Left ventricle myocardium inferior (tissue), 1 donor: ENCODE data around the gene SEZ6L. TPM values are rescaled to one million over a fixed set of nuclear protein-coding genes. Genes with fewer than 3 reads are reported as not detected.

Experiments
- DNase-seq: peaks from one replicate; pipeline ENCODE4 v3.0.0-alpha.2; 2020
- H3K27ac ChIP-seq: fragments of 200-600 bp; replicated peaks from 2 replicates; pipeline ENCODE4 v1.8.0; 2021
- H3K27me3 ChIP-seq: fragments of 200-600 bp; 2 replicates; pipeline ENCODE4 v1.8.0; 2021; ENCODE audit warnings: low read depth
- H3K36me3 ChIP-seq: fragments of 200-600 bp; 2 replicates; pipeline ENCODE4 v1.8.0; 2021
- H3K4me1 ChIP-seq: fragments of 200-600 bp; 2 replicates; pipeline ENCODE4 v1.8.0; 2021
- H3K4me3 ChIP-seq: fragments of 200-600 bp; 2 replicates; pipeline ENCODE4 v1.8.0; 2021; ENCODE audit warnings: mild to moderate bottlenecking, moderate library complexity
- H3K9me3 ChIP-seq: fragments of 200-600 bp; replicated peaks from 2 replicates; pipeline ENCODE4 v1.8.0; 2021
- CTCF ChIP-seq: fragments of 200-600 bp; IDR thresholded peaks from 2 replicates; pipeline ENCODE4 v1.8.0; 2021; ENCODE audit warnings: antibody characterized with exemption, mild to moderate bottlenecking, borderline replicate concordance
- intact Hi-C: fragments of 100-400 bp; cut with micrococcal nuclease; formaldehyde crosslinking; loops from one replicate; pipeline ENCODE4 v1.11.0; 2022
- total RNA-seq: library from RNA; stranded (reverse); fragmentation: NEBNext Ultra II Directional; extraction: Animal tissue kit (Norgen Biotek cat#: 25700); gene quantifications from one replicate; pipeline ENCODE4 v1.2.1, GENCODE V29; 2021
- donor health status: DM: no; HTN: yes; CAD: no; lungs with severe emphysema.

SEZ6L gene
- total RNA-seq, 1 donor from 2014 or later, result 0.16 TPM

GRCh38 chr22:26316732-26317285, 147.5 kb downstream of the SEZ6L start:
- no peaks in the 10 kb centered on the region for H3K36me3 ChIP-seq
- H3K27me3 ChIP-seq, result peaks cover 28% of the 10 kb centered on the region
- intact Hi-C loops, result no loop called here
- H3K9me3 ChIP-seq, result no peaks in the 10 kb centered on the region
- no peak for DNase-seq
- peaks cover 7% of the 10 kb centered on the region for H3K4me1 ChIP-seq
- H3K4me3 ChIP-seq, result no peak overlapping the region
- H3K27ac ChIP-seq, result no peak overlapping the region
- TF ChIP-seq CTCF, result no peak

- no peaks in the 10 kb centered on the region for H3K9me3 ChIP-seq
- no peak overlapping the region for H3K4me3 ChIP-seq
- intact Hi-C loops, result no loop called here
- no peak overlapping the region for H3K27ac ChIP-seq
- H3K36me3 ChIP-seq, result no peaks in the 10 kb centered on the region
- peaks cover 8% of the 10 kb centered on the region for H3K4me1 ChIP-seq
- DNase-seq, result no peak
- TF ChIP-seq CTCF, result no peak
- H3K27me3 ChIP-seq, result peaks cover 8% of the 10 kb centered on the region
Measured at GRCh38 chr22:26318975-26319374, 149.7 kb downstream of the SEZ6L start.

GRCh38 chr22:26320447-26320846, 151.2 kb downstream of the SEZ6L start:
- no peak for DNase-seq
- H3K36me3 ChIP-seq, result no peaks in the 10 kb centered on the region
- TF ChIP-seq CTCF, result no peak
- H3K9me3 ChIP-seq, result no peaks in the 10 kb centered on the region
- no peak overlapping the region for H3K27ac ChIP-seq
- H3K4me3 ChIP-seq, result no peak overlapping the region
- H3K4me1 ChIP-seq, result peaks cover 8% of the 10 kb centered on the region
- H3K27me3 ChIP-seq, result peaks cover under 1% of the 10 kb centered on the region
- intact Hi-C loops, result no loop called here

- DNase-seq, result peak; percentile 60
- no peaks in the 10 kb centered on the region for H3K9me3 ChIP-seq
- intact Hi-C loops, result no loop called here
- no peaks in the 10 kb centered on the region for H3K36me3 ChIP-seq
- TF ChIP-seq CTCF, result no peak
- H3K4me1 ChIP-seq, result peaks cover 8% of the 10 kb centered on the region
- no peak overlapping the region for H3K4me3 ChIP-seq
- H3K27ac ChIP-seq, result peak overlapping the region; percentile 78
- no peaks in the 10 kb centered on the region for H3K27me3 ChIP-seq
Measured at GRCh38 chr22:26321469-26321913, 152.2 kb downstream of the SEZ6L start.

- no peak for DNase-seq
- no peaks in the 10 kb centered on the region for H3K27me3 ChIP-seq
- no peak overlapping the region for H3K4me3 ChIP-seq
Measured at GRCh38 chr22:26322179-26322905, 153.1 kb downstream of the SEZ6L start.

More at GRCh38 chr22:26322179-26322905, 153.1 kb downstream of the SEZ6L start:
- no peak for TF ChIP-seq CTCF
- peaks cover 8% of the 10 kb centered on the region for H3K4me1 ChIP-seq
- H3K9me3 ChIP-seq, result no peaks in the 10 kb centered on the region
- no peaks in the 10 kb centered on the region for H3K36me3 ChIP-seq
- intact Hi-C loops, result no loop called here
- H3K27ac ChIP-seq, result peak overlapping the region; percentile 78
